ENCODE data around the gene PRDX2. TPM values are rescaled to one million over a fixed set of nuclear protein-coding genes. Genes with fewer than 3 reads are reported as not detected.
A peak's percentile ranks its signal among the peaks of the same experiment; 100 is the strongest.

Gene PRDX2
- total and polyA plus RNA-seq, 2 experiments from 2014 or later, result 497 to 581 TPM

- peak overlapping the region; percentile 99 for H3K4me2 ChIP-seq
Measured at GRCh38 chr19:12802267-12803106, 887 bp upstream of the PRDX2 start.

GRCh38 chr19:12800923-12801465 is 606 bp downstream of the PRDX2 start:
- peaks cover 18% of the 10 kb centered on the region for H3K4me1 ChIP-seq (ENCODE audit: insufficient read depth)
- peak; percentile 58 for DNase-seq (ENCODE audit: low spot score)
- H3K9me2 ChIP-seq (replicated peaks; ENCODE audit: insufficient read depth), result no peaks in the 10 kb centered on the region
- no peaks in the 10 kb centered on the region for H3K9me3 ChIP-seq (ENCODE audit: low read depth)
- TF ChIP-seq EZH2 (IDR thresholded peaks at IDR 0.05; ENCODE audit: borderline replicate concordance) (no peak), EZH2phosphoT487 (IDR thresholded peaks at IDR 0.05; ENCODE audit: low read depth, severe bottlenecking, unreplicated experiment) (no peak), CTCF (IDR thresholded peaks at IDR 0.05; ENCODE audit: poor library complexity) (no peak)
- peak overlapping the region; percentile 99 for H3K4me2 ChIP-seq
- peak overlapping the region; percentile 98 for H3K4me3 ChIP-seq
- H3K36me3 ChIP-seq (replicated peaks; ENCODE audit: insufficient read depth, low read depth), result no peaks in the 10 kb centered on the region
- peaks cover 6% of the 10 kb centered on the region for H4K20me1 ChIP-seq (ENCODE audit: insufficient read depth, poor library complexity, severe bottlenecking)
- H2AFZ ChIP-seq, result peak overlapping the region; percentile 91
- peaks cover 24% of the 10 kb centered on the region for H3K79me2 ChIP-seq
- WGBS (ENCODE audit: low lambda C conversion rate, missing lambda C conversion rate), result 2% methylated on average over 33 of the region's 38 CpGs
- H3K27me3 ChIP-seq, result no peaks in the 10 kb centered on the region
- peak overlapping the region; percentile 88 for H3K27ac ChIP-seq

More at GRCh38 chr19:12802267-12803106, 887 bp upstream of the PRDX2 start:
- Histone ChIP-seq H3K27ac (no peak overlapping the region), H3K79me2 (peaks cover 24% of the 10 kb centered on the region), H3K36me3 (replicated peaks; ENCODE audit: insufficient read depth, low read depth) (no peaks in the 10 kb centered on the region), H3K4me1 (ENCODE audit: insufficient read depth) (peaks cover 14% of the 10 kb centered on the region), H3K9me2 (replicated peaks; ENCODE audit: insufficient read depth) (no peaks in the 10 kb centered on the region), H3K27me3 (no peaks in the 10 kb centered on the region), H4K20me1 (ENCODE audit: insufficient read depth, poor library complexity, severe bottlenecking) (peaks cover 6% of the 10 kb centered on the region), H3K9me3 (ENCODE audit: low read depth) (no peaks in the 10 kb centered on the region), H3K4me3 (peak overlapping the region; percentile 98), H2AFZ (peak overlapping the region; percentile 91)
- TF ChIP-seq EZH2 (IDR thresholded peaks at IDR 0.05; ENCODE audit: borderline replicate concordance), result no peak
- no peak for TF ChIP-seq CTCF (IDR thresholded peaks at IDR 0.05; ENCODE audit: poor library complexity)
- no peak for TF ChIP-seq EZH2phosphoT487 (IDR thresholded peaks at IDR 0.05; ENCODE audit: low read depth, severe bottlenecking, unreplicated experiment)
- no peak for DNase-seq (ENCODE audit: low spot score)
- WGBS (ENCODE audit: low lambda C conversion rate, missing lambda C conversion rate), result 55% methylated on average over 22 of the region's 22 CpGs

- DNase-seq (ENCODE audit: low spot score), result no peak
- Histone ChIP-seq H4K20me1 (ENCODE audit: insufficient read depth, poor library complexity, severe bottlenecking) (peaks cover 6% of the 10 kb centered on the region), H3K79me2 (peaks cover 24% of the 10 kb centered on the region), H2AFZ (no peak overlapping the region), H3K27me3 (no peaks in the 10 kb centered on the region), H3K9me3 (ENCODE audit: low read depth) (no peaks in the 10 kb centered on the region), H3K4me1 (ENCODE audit: insufficient read depth) (peaks cover 22% of the 10 kb centered on the region), H3K36me3 (replicated peaks; ENCODE audit: insufficient read depth, low read depth) (no peaks in the 10 kb centered on the region), H3K27ac (peak overlapping the region; percentile 88), H3K4me3 (peak overlapping the region; percentile 98), H3K9me2 (replicated peaks; ENCODE audit: insufficient read depth) (no peaks in the 10 kb centered on the region), H3K4me2 (peak overlapping the region; percentile 99)
- WGBS (ENCODE audit: low lambda C conversion rate, missing lambda C conversion rate), result 81% methylated on average over 1 of the region's 1 CpG
- no peak for TF ChIP-seq EZH2phosphoT487 (IDR thresholded peaks at IDR 0.05; ENCODE audit: low read depth, severe bottlenecking, unreplicated experiment)
- TF ChIP-seq CTCF (IDR thresholded peaks at IDR 0.05; ENCODE audit: poor library complexity), result no peak
- no peak for TF ChIP-seq EZH2 (IDR thresholded peaks at IDR 0.05; ENCODE audit: borderline replicate concordance)
Measured at GRCh38 chr19:12800466-12800770, 1.2 kb downstream of the PRDX2 start.

Data from hepatocyte (in vitro differentiated cells).